ENCODE measurements around the gene OSBP2. TPM values are rescaled to one million over a fixed set of nuclear protein-coding genes. Genes with fewer than 3 reads are reported as not detected.

OSBP2 gene
- total RNA-seq, 6 experiments from 2014 or later, result 0.31 to 3.4 (median 0.93) TPM

DNA sequence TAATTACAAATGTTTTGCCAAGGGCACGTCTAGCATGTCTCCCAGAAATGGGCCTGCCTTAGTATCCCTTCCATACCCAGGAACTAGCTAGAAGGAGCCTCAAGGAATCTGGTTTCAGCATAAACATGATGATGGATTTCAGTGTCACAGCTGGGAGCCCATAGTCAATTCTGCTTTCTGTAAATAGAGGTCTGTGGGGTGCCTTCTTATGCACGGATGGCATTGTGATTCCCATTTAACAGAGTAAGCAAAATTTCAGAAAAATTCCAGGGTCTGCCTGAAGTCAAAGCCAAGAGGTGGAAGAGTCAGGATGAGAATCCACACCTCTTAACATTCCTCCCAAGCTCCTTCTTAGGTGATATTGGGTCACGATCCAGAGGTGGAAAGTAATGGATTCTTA lies 39.1 kb upstream of the OSBP2 start:
- intact Hi-C loops (cut with DNase I), result no loop called here
- DNase-seq, result no peak

DNA sequence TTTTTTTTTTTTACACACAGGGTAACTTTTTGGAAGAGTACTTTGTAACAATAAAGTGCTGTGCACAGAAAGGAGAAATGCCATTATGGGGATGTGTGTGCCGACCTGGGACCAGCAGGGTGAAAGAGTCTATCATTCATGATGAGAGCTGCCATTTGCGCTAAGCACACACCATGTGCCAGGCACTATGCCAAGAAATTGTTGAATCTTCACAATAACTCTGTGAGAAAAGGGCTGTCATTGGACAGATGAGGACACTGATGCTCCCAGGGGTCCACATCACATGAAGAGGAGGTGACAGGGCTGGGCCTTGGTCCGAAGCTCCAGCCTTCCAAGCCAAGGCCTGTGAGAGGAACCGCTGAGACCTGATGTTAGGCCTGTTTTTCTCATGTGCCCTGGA lies 32.6 kb upstream of the OSBP2 start:
- Histone ChIP-seq H3K9me3 (no peaks in the 10 kb centered on the region), H3K4me3 (no peak overlapping the region), H3K36me3 (peaks cover 0 to 6% (median 0%) of the 10 kb centered on the region in 4 donors), H3K27ac (no peak overlapping the region), H3K4me1 (no peaks in the 10 kb centered on the region), H3K27me3 (no peaks in the 10 kb centered on the region)
- intact Hi-C loops (cut with DNase I), result no loop called here
- 82% methylated on average over 2 of the region's 4 CpGs for WGBS (ENCODE audit: insufficient coverage, low coverage, low lambda C conversion rate, missing lambda C conversion rate)
- no peak for DNase-seq
- ATAC-seq, result no peak
- no peak for TF ChIP-seq POLR2A (IDR thresholded peaks at IDR 0.05)
- TF ChIP-seq, protein P1, sequence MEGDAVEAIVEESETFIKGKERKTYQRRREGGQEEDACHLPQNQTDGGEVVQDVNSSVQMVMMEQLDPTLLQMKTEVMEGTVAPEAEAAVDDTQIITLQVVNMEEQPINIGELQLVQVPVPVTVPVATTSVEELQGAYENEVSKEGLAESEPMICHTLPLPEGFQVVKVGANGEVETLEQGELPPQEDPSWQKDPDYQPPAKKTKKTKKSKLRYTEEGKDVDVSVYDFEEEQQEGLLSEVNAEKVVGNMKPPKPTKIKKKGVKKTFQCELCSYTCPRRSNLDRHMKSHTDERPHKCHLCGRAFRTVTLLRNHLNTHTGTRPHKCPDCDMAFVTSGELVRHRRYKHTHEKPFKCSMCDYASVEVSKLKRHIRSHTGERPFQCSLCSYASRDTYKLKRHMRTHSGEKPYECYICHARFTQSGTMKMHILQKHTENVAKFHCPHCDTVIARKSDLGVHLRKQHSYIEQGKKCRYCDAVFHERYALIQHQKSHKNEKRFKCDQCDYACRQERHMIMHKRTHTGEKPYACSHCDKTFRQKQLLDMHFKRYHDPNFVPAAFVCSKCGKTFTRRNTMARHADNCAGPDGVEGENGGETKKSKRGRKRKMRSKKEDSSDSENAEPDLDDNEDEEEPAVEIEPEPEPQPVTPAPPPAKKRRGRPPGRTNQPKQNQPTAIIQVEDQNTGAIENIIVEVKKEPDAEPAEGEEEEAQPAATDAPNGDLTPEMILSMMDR (IDR thresholded peaks at IDR 0.05), result no peak

More for the DNA sequence above, 39.1 kb upstream of the OSBP2 start:
- Histone ChIP-seq H3K9me3 (no peaks in the 10 kb centered on the region), H3K27me3 (no peaks in the 10 kb centered on the region), H3K4me1 (no peaks in the 10 kb centered on the region), H3K4me3 (no peak overlapping the region), H3K36me3 (no peaks in the 10 kb centered on the region), H3K27ac (no peak overlapping the region)
- WGBS (ENCODE audit: insufficient coverage, low coverage, low lambda C conversion rate, missing lambda C conversion rate), result 58% methylated on average over 2 of the region's 3 CpGs
- TF ChIP-seq, protein P1 (IDR thresholded peaks at IDR 0.05), result no peak
- no peak for TF ChIP-seq POLR2A (IDR thresholded peaks at IDR 0.05)
- ATAC-seq, result no peak

- Histone ChIP-seq H3K36me3 (peaks cover 0 to 6% (median 0%) of the 10 kb centered on the region in 4 donors), H3K9me3 (no peaks in the 10 kb centered on the region), H3K4me3 (no peak overlapping the region), H3K27ac (no peak overlapping the region), H3K27me3 (no peaks in the 10 kb centered on the region), H3K4me1 (no peaks in the 10 kb centered on the region)
- DNase-seq, result no peak
- no peak for ATAC-seq
- 100% methylated on average over 1 of the region's 13 CpGs for WGBS (ENCODE audit: insufficient coverage, low coverage, low lambda C conversion rate, missing lambda C conversion rate)
- intact Hi-C loops (cut with DNase I), result no loop called here
- no peak for TF ChIP-seq POLR2A (IDR thresholded peaks at IDR 0.05)
- TF ChIP-seq, protein P1 (IDR thresholded peaks at IDR 0.05), result no peak
Measured at GRCh38 chr22:30664798-30665197, 29.9 kb upstream of the OSBP2 start.

GRCh38 chr22:30665266-30665665 lies 29.4 kb upstream of the OSBP2 start:
- H3K36me3 ChIP-seq, result peaks cover 0 to 6% (median 0%) of the 10 kb centered on the region in 4 donors
- DNase-seq (no peak), ATAC-seq (no peak)
- H3K4me1 ChIP-seq, result no peaks in the 10 kb centered on the region
- no peaks in the 10 kb centered on the region for H3K9me3 ChIP-seq
- intact Hi-C loops (cut with DNase I), result no loop called here
- H3K27me3 ChIP-seq, result no peaks in the 10 kb centered on the region
- no peak overlapping the region for H3K4me3 ChIP-seq
- TF ChIP-seq, protein P1 (IDR thresholded peaks at IDR 0.05), result no peak
- no peak for TF ChIP-seq POLR2A (IDR thresholded peaks at IDR 0.05)
- WGBS (ENCODE audit: insufficient coverage, low coverage, low lambda C conversion rate, missing lambda C conversion rate), result 88% methylated on average over 2 of the region's 2 CpGs
- H3K27ac ChIP-seq, result no peak overlapping the region

DNA sequence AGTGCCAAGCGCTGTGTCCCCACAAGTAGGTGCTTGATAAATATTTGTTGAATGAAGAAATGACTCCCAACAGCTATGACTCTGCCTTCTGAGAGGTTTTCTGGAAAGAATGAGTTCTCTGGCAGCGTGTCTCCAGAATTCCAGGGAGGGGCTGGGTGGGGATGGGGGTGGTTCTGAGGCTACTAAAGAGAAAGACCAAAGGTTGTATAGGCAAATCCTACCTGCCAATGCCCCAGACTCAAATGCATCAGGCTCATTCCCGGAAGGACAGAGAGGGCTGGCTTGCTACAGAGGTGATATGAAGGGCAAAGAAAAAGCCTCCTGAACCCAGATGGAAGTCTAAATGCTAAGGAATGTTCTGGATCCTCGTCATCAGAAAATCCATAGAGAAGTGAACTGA lies 28.9 kb upstream of the OSBP2 start:
- no peak for DNase-seq
- 85% methylated on average over 3 of the region's 4 CpGs for WGBS (ENCODE audit: insufficient coverage, low coverage, low lambda C conversion rate, missing lambda C conversion rate)

More for the DNA sequence above, 28.9 kb upstream of the OSBP2 start:
- Histone ChIP-seq H3K27me3 (no peaks in the 10 kb centered on the region), H3K9me3 (no peaks in the 10 kb centered on the region), H3K4me1 (no peaks in the 10 kb centered on the region), H3K36me3 (peaks cover 0 to 6% (median 0%) of the 10 kb centered on the region in 4 donors), H3K27ac (no peak overlapping the region), H3K4me3 (no peak overlapping the region)
- ATAC-seq, result no peak
- TF ChIP-seq POLR2A (IDR thresholded peaks at IDR 0.05), result no peak
- TF ChIP-seq, protein P1 (IDR thresholded peaks at IDR 0.05), result no peak
- intact Hi-C loops (cut with DNase I), result no loop called here

Measured in right lobe of liver (tissue), 6 donors.